GDM1 (cell line): ENCODE results near the gene CCR7.
"Not testable (repeated sequence)": the region's sequence is repeated elsewhere in the genome, so short reads cannot be mapped to it uniquely, and the experiment has no call there.

ENCODE experiments used
- DNase-seq: peaks from one replicate; lab custom pipeline; 2025; lab: John Stamatoyannopoulos, UW

CCR7 gene

DNA sequence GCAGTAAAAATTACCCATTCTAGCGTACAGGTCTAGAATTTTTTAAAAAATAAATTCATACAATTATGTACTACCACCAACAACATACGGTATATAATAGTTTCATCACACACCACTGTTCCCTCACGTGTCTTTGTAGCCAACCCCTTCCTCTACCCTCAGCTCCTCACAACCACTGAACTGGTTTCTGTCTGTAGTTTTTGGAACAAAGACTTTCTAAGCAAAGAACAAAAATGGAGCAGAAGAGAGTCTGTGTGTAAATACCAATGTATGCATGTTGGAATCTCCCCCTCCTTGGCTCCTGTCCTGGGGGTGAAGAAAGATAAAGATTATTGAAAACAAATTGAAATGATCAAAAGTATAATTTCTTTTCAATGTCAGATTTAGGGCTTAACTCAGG, 31.9 kb upstream of the CCR7 start:
- no peak for DNase-seq

DNA sequence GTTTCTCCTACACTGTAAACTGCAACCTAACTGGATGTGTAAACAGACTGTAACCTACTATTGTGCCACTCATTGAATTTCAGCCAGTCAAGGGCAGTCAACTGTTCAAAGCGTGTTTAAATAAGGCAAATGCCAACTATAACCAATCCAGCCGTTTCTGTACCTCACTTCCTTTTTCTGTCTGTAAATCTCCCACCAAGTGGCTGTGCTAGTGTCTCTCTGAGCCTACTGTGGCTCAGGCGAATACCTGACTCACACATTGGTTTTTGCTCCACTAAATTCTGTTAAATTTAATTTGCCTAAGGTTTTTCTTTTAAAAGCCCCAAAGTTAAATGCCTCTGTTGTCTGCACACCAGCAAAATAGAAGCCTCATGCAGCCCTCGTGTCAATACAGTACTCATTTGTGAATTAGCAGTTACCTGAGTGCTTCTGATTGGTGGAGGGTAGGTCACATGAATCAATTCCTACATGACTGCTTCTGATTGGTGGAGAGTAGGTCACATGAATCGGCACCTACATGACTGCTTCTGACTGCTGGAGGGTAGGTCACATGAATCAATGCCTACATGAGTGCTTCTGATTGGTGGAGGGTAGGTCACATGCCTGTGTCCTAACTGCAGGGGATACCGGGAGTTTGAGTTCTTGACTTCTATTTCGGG, 31.1 kb upstream of the CCR7 start:
- peak; percentile 27 for DNase-seq

DNA sequence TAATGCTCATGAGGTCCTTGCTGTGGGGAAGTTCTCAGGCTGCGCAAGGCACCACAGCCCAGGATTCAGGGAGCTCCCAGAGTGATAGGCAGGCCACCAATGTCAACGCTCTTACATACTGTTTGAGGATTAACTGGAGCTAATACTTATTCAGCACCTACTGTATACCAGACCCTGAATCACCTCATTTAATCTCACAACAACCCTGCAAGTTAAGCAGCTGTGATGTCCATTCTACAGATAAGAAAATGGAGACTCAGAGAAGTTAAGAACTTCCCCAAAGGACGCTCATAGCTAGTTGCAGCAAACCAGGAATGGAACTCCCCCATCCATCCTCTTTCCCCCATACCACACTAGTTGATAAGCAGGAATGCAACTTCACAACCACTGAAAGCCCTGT, 25.5 kb upstream of the CCR7 start:
- no peak for DNase-seq

DNA sequence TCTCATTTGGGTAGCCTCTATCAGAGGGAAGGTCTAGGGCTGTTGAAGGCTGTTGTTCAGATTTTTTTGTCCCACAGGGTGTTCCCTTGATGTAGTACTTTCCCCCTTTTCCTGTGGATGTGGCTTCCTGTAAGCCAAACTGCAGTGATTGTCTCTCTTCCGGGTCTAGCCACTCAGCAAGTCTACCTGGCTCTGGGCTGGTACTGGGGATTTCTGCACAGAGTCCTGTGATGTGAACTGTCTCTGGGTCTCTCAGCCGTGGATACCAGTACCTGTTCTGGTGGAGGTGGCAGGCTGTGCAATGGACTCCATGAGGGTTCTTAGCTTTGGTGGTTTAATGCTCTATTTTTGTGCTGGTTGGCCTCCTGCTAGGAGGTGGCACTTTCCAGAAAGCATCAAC, 23.3 kb upstream of the CCR7 start:
- DNase-seq = no peak

DNA sequence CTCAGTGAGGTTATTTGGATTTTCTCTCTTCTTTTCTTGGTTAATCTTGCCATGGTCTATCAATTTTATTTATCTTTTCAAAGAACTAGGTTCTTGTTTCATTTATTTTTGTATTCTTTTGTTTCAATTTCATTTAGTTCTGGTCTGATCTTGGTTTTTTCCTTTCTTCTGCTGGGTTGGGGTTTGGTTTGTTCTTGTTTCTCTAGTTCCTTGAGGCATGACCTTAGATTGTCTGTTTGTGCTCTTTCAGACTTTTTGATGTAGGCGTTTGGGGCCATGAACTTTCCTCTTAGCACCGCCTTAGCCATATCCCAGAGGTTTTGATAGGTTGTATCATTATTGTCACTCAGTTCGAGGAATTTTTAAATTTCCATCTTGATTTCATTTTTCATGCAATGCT, 21.0 kb upstream of the CCR7 start:
- DNase-seq = not testable (repeated sequence)

DNA sequence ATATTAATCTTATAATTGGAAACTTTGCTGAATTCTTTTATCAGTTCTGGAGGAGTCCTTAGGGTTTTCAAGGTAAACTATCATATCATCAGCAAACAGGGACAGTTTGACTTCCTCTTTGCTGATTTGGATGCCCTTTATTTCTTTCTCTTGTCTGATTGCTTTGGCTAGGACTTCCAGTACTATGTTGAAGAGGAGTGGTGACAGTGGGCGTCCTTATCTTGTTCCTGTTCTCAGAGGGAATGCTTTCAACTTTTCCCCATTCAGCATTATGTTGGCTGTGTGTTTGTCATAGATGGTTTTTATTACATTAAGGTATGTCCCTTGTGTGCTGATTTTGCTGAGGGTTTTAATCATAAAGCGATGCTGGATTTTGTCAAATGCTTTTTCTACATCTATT, 19.7 kb upstream of the CCR7 start:
- DNase-seq = not testable (repeated sequence)

DNA sequence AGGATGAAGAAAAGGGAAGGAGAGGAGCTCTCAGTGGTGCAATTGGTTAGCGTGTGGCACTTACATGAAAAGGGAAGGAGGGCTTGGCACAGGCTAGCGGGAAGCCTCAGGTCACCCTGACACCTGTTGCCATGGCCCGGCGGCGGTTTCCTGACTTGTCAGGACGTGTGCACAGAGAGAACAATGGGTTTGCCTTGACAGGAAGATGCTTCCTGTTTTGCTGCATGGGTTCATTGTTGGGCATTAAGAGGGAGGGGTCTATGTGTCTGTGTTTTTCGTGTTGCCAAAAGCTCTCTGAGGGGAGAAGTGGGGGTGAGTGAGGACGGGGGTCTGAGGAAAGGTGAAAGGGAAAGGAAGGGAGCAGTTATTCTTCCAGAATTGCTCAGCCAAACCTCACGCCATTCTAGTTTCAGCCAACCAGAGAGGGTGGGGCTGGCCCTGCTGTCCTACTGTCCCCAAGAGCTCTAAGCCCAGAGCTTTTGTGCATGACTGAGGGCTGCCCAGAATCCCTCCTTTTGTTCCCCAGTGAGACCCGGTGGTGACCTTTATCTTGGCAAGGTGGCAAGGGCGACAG, 17.1 kb upstream of the CCR7 start:
- DNase-seq = peak; percentile 94

DNA sequence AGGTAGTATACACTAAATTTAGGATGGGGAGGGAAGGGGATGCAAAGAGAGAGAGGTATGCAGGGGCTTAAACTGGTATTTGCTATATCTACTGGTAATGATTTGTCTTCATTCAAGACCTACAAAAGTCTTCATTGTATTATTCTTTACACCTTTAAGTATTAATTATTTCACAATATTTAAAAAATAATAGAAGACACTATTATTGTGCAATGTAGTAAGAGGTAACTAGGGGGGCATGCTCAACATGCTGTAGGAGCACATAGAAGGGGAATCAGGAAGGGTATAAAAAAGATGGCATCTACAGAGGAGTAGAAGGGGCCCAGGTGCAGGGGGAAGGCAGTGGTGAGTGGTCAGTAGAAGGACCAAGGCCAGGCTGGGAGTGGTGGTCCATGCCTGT, 14.9 kb upstream of the CCR7 start:
- no peak for DNase-seq

DNA sequence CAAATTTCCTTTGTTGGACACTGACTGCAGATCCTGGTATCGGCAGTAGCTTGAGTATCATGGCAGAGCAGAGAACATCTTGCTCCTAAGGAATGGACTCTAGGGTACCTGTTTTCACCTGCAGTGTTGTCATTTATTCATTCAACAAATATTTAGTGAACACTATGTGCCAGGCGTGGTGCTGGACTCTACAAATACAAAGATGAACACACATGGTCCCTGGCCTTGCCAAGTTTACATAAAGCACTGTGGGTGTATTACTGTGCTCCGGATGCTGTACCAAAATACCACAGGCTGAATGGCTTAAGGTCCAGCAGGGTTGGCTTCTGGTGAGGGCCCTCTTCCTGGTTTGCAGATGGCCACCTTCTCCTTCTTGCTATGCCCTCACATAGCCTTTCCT, 14.2 kb upstream of the CCR7 start:
- no peak for DNase-seq

DNA sequence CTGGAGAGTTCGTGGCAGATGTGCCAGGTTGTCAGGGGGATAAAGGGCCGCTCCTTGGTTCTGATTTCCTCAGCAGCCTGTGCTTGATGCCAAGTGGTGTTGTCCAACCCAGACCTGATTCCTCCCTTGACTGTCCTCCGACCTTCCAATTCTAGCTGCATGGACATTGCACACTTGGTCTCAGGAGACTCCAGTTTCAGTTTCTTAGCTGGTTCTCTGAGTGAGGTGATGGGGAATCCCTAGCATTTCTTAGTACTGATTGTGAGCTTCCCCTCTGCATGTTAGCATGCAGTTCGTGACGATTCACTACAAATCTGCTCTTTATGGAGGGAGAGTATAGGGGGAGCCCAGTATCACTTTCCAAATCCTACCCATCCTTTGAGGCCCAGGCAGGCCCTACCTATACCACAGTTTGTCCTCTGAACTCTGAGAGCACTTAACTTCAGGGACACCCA, 12.4 kb upstream of the CCR7 start:
- DNase-seq = no peak

DNA sequence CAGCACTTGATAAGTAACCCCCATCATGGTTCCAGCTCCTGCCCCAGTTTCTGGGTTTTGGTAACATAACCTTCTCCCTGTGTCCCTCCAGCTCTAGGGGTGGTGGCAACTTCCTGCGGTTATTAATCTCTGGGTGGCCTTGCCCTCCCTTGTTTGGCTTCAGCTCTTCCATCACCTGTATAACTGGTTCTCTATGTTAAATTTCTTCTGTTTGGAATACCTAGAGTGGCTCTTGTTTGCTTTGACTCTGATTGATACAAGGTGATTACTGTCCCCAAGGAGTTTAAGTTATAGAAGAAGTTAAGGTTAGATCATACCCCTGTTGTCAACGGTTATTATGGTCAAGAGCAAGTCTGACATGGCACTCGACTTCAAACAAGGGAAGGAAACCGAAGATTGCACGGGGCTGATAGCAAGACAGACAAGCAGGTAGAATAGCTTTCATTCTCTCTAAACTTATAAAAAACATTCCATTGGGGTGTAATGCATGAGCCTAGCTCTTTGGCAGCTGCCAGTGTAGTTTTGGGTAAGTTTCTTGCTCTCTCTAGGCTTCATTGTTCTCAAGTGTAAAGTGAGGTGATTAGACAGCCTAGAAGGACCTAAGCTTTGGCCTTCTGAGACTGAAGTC, 11.0 kb upstream of the CCR7 start:
- no peak for DNase-seq

DNA sequence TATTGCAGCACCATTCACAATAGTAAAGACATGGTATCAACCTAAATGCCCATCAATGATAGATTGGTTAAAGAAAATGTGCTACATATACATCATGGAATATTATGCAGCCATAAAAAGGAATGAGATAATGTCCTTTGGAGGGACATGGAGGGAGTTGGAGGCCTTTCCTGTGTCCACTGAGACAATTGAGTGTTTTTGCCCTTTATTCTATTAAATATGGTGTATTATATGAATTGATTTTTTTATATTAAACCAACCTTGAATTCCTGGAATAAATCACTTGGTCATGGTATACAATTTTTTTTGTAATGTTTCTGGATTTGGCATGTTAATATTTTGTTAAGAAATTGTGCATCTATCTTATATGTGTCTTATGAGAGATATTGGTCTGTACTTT, 9.0 kb upstream of the CCR7 start:
- DNase-seq = no peak

DNA sequence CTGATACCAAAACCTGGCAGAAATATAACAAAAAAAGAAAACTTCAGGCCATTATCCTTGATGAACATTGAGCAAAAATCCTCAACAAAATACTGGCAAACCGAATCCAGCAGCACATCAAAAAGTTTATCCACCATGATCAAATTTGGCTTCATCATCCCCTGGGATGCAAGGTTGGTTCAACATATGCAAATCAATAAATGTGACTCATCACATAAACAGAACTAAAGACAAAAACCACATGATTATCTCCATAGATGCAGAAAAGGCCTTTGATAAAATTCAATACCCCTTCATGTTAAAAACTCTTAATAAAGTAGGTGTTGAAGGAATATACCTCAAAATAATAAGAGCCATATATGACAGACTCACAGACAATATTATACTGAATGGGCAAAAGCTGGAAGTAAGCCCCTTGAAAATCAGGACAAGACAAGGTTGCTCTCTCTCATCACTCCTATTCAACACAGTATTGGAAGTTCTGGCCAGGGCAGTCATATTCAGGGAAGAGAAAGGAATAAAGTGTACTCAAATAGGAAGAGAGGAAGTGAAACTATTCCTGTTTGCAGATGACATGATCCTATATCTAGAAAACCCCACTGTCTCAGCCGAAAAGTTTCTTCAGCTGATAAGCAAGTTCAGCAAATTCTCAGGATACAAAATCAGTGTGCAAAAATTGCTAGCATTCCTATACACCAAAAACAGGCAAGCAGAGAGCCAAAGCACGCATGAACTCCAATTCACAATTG, 7.1 kb upstream of the CCR7 start:
- not testable (repeated sequence) for DNase-seq

DNA sequence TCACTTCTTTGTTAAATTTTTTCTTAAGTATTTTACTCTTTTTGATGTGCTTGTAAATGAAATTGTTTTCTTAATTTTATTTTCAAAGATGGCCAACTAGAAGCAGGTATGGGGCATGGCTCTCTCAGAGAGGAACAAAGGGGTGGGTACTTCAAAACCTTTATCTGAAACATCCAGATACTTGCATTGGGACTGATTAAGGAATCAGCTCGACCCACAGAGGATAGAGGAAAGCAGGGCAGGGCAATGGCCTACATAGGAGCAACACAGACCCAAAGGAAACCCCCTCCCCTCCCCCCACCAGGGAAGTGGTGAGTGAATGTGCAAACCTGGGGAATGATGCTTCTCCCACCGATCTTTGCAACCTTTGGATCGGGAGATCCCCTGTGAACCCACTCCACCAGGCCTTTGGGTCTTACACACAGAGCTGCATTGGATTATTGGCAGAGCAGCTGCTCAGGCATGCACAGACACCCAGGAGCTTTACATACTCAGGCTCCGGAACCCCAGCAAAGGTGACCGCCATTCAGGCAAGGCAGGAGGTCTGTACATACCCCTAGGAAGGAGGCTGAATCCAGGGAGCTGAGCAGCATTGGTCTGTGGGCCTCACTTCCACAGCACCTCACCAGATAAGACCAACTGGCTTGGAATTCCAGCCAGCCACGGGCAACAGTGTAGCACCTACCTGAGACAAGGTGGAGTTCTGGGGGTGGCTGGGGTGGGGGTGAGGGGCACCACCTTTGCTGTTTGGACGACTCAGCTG, 3.0 kb upstream of the CCR7 start:
- DNase-seq = no peak

DNA sequence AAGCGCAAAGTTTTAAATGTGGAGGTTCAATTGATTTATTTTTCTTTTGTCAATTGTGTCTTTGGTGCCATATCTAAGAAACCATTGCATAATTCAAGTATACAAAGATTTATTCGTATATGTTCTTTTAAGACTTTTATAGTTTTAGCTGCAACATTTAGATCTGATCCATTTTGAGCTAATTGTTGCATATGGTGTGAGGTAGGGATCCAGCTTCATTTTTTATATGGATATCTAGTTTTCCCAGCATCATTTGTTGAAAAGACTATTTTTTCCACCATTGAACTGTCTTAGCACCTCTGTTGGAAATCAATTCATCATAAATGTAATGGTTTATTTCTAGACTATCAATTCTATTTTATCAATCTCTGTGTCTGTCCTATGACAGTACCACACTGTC, 2.1 kb upstream of the CCR7 start:
- DNase-seq = no peak

DNA sequence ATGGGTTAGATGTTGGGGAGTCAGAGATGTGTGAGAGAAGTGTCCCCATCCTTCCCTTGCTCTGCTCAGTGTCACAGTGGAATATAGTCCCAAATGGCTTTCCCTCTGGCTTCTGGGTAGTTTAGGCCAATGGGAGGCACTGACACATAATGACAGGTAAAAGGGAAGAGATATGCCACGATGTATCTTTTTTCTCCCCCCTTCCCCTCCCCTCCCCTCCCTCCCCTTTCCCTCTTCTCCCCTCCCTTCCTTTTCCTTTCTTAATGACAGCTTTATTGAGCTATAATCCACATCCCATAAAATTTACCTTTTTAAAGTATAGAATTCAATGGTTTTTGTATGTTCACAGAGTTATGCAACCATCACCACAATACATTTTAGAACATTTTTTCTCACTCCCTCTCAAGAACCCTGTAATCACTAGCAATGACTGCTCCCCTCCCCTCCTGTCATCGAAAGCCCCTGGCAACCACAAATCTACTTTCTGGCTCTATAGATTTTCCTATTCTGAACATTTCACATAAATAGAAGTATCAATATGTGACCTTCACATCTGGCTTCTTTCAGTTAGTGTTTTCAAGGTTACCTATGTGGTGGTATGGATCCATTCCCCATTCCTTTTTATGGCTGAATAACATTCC, 617 bp upstream of the CCR7 start:
- DNase-seq = no peak

DNA sequence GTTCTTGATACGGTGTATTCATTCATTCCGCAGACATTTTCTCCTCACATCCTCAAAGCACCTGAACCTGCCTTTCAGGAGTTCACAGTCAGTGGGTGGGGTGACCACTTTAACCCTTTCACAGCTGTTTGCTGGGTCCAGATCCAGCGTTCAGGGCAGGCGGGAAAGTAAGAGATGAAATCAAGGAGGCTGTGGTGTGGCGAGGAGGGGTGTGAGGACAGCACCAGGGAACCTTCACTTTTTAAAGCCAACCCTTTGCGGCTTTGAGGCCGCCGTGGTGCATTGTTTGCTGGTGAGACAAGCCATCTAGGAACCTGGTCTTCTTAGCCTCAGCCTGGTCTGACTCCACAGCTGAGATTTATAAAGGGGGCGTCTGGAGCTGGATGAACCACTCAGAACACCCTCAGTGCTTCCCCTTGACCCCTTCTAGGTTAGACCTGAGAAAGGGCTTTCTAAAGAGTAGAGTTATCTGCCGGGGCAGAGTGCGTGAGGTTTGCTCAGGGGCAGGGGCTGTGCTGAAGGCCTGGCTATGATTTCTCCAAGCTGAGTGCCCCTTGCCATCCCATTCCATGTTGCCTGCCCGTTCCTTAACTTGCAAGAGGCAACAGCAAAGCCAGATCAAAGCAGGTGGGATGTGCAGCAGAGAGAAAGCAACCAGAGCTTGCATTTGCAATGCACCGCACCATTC, 933 bp downstream of the CCR7 start:
- no peak for DNase-seq

DNA sequence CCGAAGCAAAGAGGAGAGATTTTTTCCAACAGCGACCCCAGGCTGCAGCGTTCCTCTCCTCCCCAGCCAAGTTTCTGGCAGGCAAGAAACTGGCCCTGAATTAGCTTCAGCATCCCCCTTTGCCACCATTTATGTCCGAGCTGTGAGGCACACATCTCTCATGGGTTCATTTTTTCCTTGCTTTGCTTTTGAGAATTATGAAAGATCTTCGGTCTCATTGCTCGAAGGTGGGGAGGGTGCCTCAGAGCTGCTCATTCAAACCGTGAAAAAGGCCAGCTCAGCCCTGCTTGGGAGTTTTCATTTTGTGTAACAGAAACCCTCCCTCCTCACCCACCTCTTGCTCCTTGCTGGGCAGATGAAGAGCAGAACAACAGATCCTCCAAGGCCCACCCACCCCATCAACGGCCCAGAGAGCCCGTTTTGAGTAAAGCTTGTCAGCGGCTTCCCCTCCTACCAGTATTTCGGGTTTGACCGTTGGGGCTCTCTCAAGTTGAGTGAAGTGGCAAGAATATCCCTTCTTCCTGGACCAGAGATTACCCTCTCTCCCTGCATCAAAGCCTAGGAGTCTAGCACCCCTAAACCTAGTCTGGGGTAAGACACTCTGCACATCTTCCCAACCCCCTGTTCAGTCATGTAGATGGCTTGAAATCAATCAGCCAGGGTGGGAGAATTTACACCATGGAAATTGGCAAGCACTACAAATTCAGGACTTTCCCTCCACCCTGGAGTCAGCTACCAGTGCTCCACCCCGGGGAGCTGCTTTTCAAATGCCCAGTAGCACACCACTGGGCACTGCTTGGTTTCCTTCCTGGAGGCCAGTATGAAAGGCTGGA, 1.8 kb downstream of the CCR7 start:
- peak; percentile 36 for DNase-seq

DNA sequence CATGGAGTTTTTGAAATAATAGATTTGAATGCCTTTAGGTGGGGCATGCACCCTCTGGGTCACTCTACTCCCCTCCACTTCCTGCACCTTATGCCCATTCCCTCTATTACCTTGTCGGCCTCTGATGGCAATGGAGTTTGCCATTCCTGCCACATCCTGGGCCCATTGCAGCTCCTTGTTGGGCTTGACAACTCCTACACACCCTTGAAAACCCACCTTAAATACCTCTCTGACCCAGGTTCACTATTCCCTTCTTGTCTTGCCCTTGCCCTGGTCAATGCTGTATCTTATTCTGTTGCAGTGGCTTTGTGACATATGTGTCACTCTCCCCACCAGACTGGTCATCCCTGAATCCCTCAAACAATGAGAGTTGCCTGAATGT, 2.4 kb downstream of the CCR7 start:
- DNase-seq = no peak

DNA sequence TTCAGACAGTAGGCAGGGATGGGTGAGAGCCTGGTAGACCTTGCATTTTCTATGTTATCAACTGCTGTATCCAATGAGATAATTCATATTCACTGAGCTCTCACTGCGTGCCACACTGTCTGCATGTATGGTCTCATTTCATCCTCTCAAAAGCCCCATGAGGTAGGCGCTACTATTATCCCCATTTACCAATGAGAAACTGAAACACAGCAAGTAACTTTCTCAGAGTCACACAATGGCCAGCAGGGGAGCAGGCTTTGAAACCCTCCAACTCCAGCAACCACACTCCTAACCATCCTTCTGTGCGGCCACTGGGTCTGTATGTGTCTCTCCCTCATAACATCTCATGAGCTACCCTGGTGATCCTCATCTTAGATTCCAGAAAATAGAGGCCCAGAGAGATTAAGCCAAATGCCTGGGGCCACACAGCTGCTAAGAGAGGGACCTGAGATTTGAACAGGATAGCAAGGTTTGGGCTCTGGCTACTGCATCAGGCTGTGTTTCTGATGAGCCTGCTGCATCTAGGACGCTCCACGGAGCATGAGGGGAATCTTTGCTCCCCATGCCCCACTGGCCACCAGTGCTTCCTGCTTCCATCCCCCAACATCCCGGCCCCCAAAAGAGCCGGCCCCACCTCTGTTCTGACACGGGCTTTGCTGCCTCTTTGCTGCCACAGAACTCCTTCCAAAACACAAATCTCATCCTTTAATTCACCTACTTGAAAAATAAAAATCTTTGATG, 3.2 kb downstream of the CCR7 start:
- DNase-seq = no peak
